ENCODE measurements around the gene KDM4B.
A peak's percentile ranks its signal among the peaks of the same experiment; 100 is the strongest.

KDM4B gene

GRCh38 chr19:5037936-5038335 lies 69.0 kb downstream of the KDM4B start:
- H3K4me3 ChIP-seq (replicated peaks; ENCODE audit: insufficient read depth, low read length) = no peak overlapping the region
- TF ChIP-seq GABPA (IDR thresholded peaks at IDR 0.05; ENCODE audit: low read depth) (no peak), SPI1 (IDR thresholded peaks at IDR 0.05; ENCODE audit: borderline replicate concordance, low read depth) (no peak), REST (IDR thresholded peaks at IDR 0.05; ENCODE audit: insufficient replicate concordance, low read depth) (no peak), POLR2AphosphoS5 (IDR thresholded peaks at IDR 0.05; ENCODE audit: low read depth) (no peak)
- TF ChIP-seq, protein P1, sequence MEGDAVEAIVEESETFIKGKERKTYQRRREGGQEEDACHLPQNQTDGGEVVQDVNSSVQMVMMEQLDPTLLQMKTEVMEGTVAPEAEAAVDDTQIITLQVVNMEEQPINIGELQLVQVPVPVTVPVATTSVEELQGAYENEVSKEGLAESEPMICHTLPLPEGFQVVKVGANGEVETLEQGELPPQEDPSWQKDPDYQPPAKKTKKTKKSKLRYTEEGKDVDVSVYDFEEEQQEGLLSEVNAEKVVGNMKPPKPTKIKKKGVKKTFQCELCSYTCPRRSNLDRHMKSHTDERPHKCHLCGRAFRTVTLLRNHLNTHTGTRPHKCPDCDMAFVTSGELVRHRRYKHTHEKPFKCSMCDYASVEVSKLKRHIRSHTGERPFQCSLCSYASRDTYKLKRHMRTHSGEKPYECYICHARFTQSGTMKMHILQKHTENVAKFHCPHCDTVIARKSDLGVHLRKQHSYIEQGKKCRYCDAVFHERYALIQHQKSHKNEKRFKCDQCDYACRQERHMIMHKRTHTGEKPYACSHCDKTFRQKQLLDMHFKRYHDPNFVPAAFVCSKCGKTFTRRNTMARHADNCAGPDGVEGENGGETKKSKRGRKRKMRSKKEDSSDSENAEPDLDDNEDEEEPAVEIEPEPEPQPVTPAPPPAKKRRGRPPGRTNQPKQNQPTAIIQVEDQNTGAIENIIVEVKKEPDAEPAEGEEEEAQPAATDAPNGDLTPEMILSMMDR (IDR thresholded peaks at IDR 0.05; ENCODE audit: insufficient read depth, low read length) = no peak
- no peaks in the 10 kb centered on the region for H3K27me3 ChIP-seq (ENCODE audit: insufficient read depth, poor library complexity, severe bottlenecking)
- H3K27ac ChIP-seq (replicated peaks) = no peak overlapping the region
- DNase-seq (ENCODE audit: low read depth in 1 of 2, low spot score in 1 of 2) = no peak

GRCh38 chr19:5038631-5039271 lies 69.8 kb downstream of the KDM4B start:
- H3K27me3 ChIP-seq (ENCODE audit: insufficient read depth, poor library complexity, severe bottlenecking) = no peaks in the 10 kb centered on the region
- H3K27ac ChIP-seq (replicated peaks) = no peak overlapping the region
- TF ChIP-seq, protein P1 (IDR thresholded peaks at IDR 0.05; ENCODE audit: insufficient read depth, low read length) = peak; percentile 68
- TF ChIP-seq REST (IDR thresholded peaks at IDR 0.05; ENCODE audit: insufficient replicate concordance, low read depth) (no peak), GABPA (IDR thresholded peaks at IDR 0.05; ENCODE audit: low read depth) (no peak), POLR2AphosphoS5 (IDR thresholded peaks at IDR 0.05; ENCODE audit: low read depth) (no peak), SPI1 (IDR thresholded peaks at IDR 0.05; ENCODE audit: borderline replicate concordance, low read depth) (peak; percentile 35; the same call in 1 of the 2 replicates)
- peak; percentile 25 to 58 for DNase-seq (ENCODE audit: low read depth in 1 of 2, low spot score in 1 of 2)
- no peak overlapping the region for H3K4me3 ChIP-seq (replicated peaks; ENCODE audit: insufficient read depth, low read length)

DNA sequence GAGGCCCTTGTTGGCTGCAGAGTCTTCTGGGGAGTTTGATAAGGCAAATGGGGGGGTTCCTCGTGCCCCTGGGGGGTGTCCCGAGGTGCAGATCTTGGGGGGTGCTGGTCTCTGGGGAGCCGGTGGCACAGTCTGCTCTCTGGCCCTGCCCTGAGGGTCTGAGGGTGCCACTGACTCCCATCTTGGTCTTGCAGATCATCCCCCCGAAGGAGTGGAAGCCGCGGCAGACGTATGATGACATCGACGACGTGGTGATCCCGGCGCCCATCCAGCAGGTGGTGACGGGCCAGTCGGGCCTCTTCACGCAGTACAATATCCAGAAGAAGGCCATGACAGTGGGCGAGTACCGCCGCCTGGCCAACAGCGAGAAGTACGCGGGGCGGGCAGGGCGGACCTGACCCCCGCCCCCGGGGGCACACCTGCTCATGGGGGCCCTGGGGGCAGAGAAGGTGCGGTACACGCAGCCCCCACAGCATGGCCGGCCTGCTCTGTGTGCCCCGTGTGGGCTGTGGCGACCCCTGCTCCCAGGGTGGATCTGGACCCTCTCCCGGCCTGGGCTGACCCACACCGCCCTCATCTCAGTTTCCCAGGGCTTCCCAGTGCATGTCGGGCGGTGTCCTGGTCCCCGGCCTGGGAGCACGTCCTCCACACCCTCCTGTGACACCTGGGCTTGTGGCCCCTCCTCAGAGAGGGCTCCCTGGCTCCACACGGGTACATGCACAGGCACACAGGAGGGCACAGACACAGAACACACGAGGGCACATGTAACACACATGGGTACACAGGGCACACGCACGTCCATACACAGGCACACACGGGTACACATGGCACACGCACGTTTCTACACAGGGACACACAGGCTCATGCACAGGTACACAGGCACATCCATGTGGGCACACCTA lies 71.0 kb downstream of the KDM4B start:
- Histone ChIP-seq H3K27me3 (ENCODE audit: insufficient read depth, poor library complexity, severe bottlenecking) (no peaks in the 10 kb centered on the region), H3K27ac (replicated peaks) (no peak overlapping the region), H3K4me3 (replicated peaks; ENCODE audit: insufficient read depth, low read length) (no peak overlapping the region)
- DNase-seq (ENCODE audit: low read depth in 1 of 2, low spot score in 1 of 2) = no peak
- TF ChIP-seq GABPA (IDR thresholded peaks at IDR 0.05; ENCODE audit: low read depth) = no peak
- no peak for TF ChIP-seq SPI1 (IDR thresholded peaks at IDR 0.05; ENCODE audit: borderline replicate concordance, low read depth)
- TF ChIP-seq, protein P1 (IDR thresholded peaks at IDR 0.05; ENCODE audit: insufficient read depth, low read length) = no peak
- TF ChIP-seq REST (IDR thresholded peaks at IDR 0.05; ENCODE audit: insufficient replicate concordance, low read depth) = no peak
- TF ChIP-seq POLR2AphosphoS5 (IDR thresholded peaks at IDR 0.05; ENCODE audit: low read depth) = no peak
